ENCODE measurements around the gene ADAMTSL3.

The ADAMTSL3 gene

GRCh38 chr15:83881156-83881555, 227.2 kb downstream of the ADAMTSL3 start:
- TF ChIP-seq FOXM1 (IDR thresholded peaks at IDR 0.05; ENCODE audit: borderline replicate concordance, low read depth) (no peak), USF1 (IDR thresholded peaks at IDR 0.05) (no peak), TAF1 (IDR thresholded peaks at IDR 0.05; ENCODE audit: low read depth) (no peak), YY1 (IDR thresholded peaks at IDR 0.05; ENCODE audit: low read depth) (no peak), TCF12 (IDR thresholded peaks at IDR 0.05; ENCODE audit: low read depth) (no peak), TEAD4 (IDR thresholded peaks at IDR 0.05) (no peak), EGR1 (IDR thresholded peaks at IDR 0.05) (no peak), MAX (IDR thresholded peaks at IDR 0.05) (no peak)

- TF ChIP-seq NFIC (IDR thresholded peaks at IDR 0.05): no peak
- TF ChIP-seq MAX (IDR thresholded peaks at IDR 0.05): no peak
- TF ChIP-seq TAF1 (IDR thresholded peaks at IDR 0.05; ENCODE audit: low read depth): no peak
- no peak for TF ChIP-seq TEAD4 (IDR thresholded peaks at IDR 0.05)
- TF ChIP-seq RAD21 (IDR thresholded peaks at IDR 0.05; ENCODE audit: low read depth): no peak
Observed at GRCh38 chr15:83886321-83886720, 232.4 kb downstream of the ADAMTSL3 start.

GRCh38 chr15:83887404-83887803, 233.5 kb downstream of the ADAMTSL3 start:
- TF ChIP-seq MAX (IDR thresholded peaks at IDR 0.05) (no peak), RAD21 (IDR thresholded peaks at IDR 0.05; ENCODE audit: low read depth) (no peak), EP300 (IDR thresholded peaks at IDR 0.05; ENCODE audit: borderline replicate concordance) (no peak), FOXM1 (IDR thresholded peaks at IDR 0.05; ENCODE audit: borderline replicate concordance, low read depth) (no peak), TCF12 (IDR thresholded peaks at IDR 0.05; ENCODE audit: low read depth) (no peak), USF1 (IDR thresholded peaks at IDR 0.05) (no peak), ZBTB7A (IDR thresholded peaks at IDR 0.05; ENCODE audit: low read depth) (no peak), CEBPB (IDR thresholded peaks at IDR 0.05) (no peak), YY1 (IDR thresholded peaks at IDR 0.05; ENCODE audit: low read depth) (no peak), CREB1 (IDR thresholded peaks at IDR 0.05; ENCODE audit: low read depth) (no peak), EGR1 (IDR thresholded peaks at IDR 0.05) (no peak), REST (IDR thresholded peaks at IDR 0.05; ENCODE audit: low read depth) (no peak), TAF1 (IDR thresholded peaks at IDR 0.05; ENCODE audit: low read depth) (no peak), NFIC (IDR thresholded peaks at IDR 0.05) (no peak)

GRCh38 chr15:83887961-83888360, 234.0 kb downstream of the ADAMTSL3 start:
- no peak for TF ChIP-seq CEBPB (IDR thresholded peaks at IDR 0.05)
- TF ChIP-seq TCF12 (IDR thresholded peaks at IDR 0.05; ENCODE audit: low read depth): no peak

- TF ChIP-seq USF1 (IDR thresholded peaks at IDR 0.05) (no peak), REST (IDR thresholded peaks at IDR 0.05; ENCODE audit: low read depth) (no peak), MAX (IDR thresholded peaks at IDR 0.05) (no peak), EP300 (IDR thresholded peaks at IDR 0.05; ENCODE audit: borderline replicate concordance) (no peak), TCF12 (IDR thresholded peaks at IDR 0.05; ENCODE audit: low read depth) (no peak), ZBTB7A (IDR thresholded peaks at IDR 0.05; ENCODE audit: low read depth) (no peak), FOXM1 (IDR thresholded peaks at IDR 0.05; ENCODE audit: borderline replicate concordance, low read depth) (no peak), NFIC (IDR thresholded peaks at IDR 0.05) (no peak)
Observed at GRCh38 chr15:83889995-83890394, 236.1 kb downstream of the ADAMTSL3 start.

GRCh38 chr15:83890587-83890986, 236.7 kb downstream of the ADAMTSL3 start:
- TF ChIP-seq ZBTB7A (IDR thresholded peaks at IDR 0.05; ENCODE audit: low read depth) (no peak), REST (IDR thresholded peaks at IDR 0.05; ENCODE audit: low read depth) (no peak), TCF12 (IDR thresholded peaks at IDR 0.05; ENCODE audit: low read depth) (no peak), CREB1 (IDR thresholded peaks at IDR 0.05; ENCODE audit: low read depth) (no peak)
